GM21786 (cell line): ENCODE results near the gene DPH7.
"Not testable (repeated sequence)": the region's sequence is repeated elsewhere in the genome, so short reads cannot be mapped to it uniquely, and the experiment has no call there.

ENCODE experiments used
- ATAC-seq: cut with Tn5 transposase; IDR thresholded peaks from one replicate; pipeline ENCODE4 v1.9.1; 2021; ENCODE audit not compliant: unreplicated experiment

The DPH7 gene

GRCh38 chr9:137578518-137579258 is at the start of gene DPH7:
Gene DPH7 (minus strand): TSS chr9:137578925. CDS start chr9:137578777, 148 bp downstream.
- peak; percentile 79 for ATAC-seq

- not testable (repeated sequence) for ATAC-seq
Measured at GRCh38 chr9:137627406-137627805, 48.7 kb upstream of the DPH7 start.

GRCh38 chr9:137626464-137626863 is 47.7 kb upstream of the DPH7 start:
- ATAC-seq: no peak

GRCh38 chr9:137622211-137622610 is 43.5 kb upstream of the DPH7 start:
- not testable (repeated sequence) for ATAC-seq

- ATAC-seq: no peak
Measured at GRCh38 chr9:137621131-137621757, 42.5 kb upstream of the DPH7 start.

GRCh38 chr9:137620581-137620980 is 41.9 kb upstream of the DPH7 start:
- no peak for ATAC-seq

GRCh38 chr9:137620048-137620405 is 41.3 kb upstream of the DPH7 start:
- ATAC-seq: no peak

- peak; percentile 23 for ATAC-seq
Measured at GRCh38 chr9:137619240-137620047, 40.7 kb upstream of the DPH7 start.

DNA sequence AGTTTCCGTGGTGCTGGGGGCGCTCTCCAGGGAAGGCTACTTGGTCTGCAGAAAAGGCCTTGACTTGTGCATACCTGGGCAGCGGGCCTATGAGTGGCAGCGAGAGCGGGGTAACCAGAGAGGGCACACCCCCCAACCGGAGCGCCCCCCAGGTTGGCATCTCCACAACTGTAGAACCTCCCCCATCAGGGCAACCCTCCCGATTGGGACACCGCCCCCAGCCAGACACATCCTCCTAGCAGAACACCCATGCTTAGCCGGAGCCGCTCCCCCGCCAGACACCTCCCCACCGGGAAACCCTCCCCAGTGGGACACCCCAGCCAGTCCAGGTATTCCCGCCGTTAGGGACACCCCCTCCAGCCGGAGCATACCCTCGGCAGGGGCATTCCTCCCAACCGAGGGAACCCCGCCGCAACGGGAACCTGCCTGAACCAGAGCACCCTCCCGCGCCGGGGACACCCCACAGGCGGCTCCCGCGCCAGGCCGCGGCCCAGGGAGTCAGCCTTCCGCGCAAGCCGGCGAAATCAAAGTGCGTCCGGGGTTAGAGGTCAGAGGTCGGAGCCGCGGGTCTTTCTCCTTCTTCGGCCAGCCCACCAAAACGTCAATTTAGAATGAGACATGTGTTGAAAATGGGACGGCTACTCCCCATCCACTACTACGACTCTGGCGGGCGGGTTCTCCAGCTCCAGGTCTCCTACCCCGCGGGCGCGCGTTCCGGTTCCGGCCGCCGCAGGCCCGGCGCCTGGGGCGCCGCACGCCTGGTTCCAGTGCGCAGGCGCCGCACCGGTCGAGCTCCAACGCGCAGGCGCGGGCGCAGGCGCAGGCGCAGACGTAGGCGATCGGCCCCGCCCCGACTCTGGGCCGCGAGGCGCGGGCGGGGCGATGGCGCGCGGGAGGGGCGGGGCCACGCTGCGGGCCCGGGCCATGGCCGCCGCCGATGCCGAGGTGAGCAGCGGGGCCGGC is 39.7 kb upstream of the DPH7 start, which contains the start of gene EHMT1:
Gene EHMT1, plus strand, starts transcription at position 901 of the 963 bp plus-strand sequence. Its CDS starts 24 bp downstream, at position 925.
- ATAC-seq: peak; percentile 52

DNA sequence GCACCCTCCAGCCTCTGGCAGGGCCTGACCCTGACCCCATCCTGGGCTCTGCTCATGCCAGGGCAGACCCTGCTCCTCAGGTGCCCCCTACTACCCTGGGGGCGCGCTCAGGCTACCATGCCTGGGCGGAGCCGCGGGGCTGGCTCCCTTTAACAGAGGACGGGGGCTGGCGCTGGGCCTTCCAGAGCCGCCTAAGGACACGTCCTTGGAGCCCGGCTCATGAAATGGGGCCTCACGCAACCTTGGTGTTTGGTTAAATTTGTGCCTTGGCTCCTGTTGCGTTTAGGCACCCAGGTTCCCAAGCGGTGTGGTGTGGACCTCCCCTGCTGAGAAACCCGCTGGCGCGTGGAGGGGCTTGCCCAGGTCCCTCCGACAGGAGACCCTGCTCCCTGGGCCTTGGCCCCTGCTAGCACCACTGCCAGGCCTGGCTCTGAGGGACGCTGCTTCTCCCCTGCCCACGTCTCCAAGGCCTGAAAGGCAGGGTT is 36.7 kb upstream of the DPH7 start:
- ATAC-seq: no peak

DNA sequence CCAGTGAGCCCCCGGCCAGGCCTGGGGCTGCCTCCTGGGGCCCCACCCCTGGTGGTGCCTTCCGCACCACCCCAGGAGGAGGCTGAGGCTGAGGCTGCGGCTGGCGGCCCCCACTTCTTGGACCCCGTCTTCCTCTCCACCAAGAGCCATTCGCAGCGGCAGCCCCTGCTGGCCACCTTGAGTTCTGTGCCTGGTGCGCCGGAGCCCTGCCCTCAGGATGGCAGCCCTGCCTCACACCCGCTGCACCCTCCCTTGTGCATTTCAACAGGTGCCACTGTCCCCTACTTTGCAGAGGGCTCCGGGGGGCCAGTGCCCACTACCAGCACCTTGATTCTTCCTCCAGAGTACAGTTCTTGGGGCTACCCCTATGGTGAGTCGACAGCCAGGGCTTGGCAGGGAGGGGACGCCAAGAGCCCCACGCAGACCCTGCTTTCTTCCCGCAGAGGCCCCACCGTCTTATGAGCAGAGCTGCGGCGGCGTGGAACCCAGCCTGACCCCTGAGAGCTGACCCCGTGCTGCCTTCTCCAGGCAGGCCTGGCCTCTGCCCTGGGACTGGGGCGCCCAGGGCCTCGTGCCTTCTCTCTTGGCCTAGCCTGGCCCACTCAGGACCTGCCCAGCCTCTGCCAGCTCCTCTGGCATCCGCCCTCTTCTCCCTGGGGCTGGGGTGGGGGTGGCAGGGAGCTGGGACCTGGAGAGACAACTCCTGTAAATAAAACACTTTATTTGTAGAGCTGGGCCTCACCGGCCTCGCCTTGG is 36.1 kb upstream of the DPH7 start:
- no peak for ATAC-seq

DNA sequence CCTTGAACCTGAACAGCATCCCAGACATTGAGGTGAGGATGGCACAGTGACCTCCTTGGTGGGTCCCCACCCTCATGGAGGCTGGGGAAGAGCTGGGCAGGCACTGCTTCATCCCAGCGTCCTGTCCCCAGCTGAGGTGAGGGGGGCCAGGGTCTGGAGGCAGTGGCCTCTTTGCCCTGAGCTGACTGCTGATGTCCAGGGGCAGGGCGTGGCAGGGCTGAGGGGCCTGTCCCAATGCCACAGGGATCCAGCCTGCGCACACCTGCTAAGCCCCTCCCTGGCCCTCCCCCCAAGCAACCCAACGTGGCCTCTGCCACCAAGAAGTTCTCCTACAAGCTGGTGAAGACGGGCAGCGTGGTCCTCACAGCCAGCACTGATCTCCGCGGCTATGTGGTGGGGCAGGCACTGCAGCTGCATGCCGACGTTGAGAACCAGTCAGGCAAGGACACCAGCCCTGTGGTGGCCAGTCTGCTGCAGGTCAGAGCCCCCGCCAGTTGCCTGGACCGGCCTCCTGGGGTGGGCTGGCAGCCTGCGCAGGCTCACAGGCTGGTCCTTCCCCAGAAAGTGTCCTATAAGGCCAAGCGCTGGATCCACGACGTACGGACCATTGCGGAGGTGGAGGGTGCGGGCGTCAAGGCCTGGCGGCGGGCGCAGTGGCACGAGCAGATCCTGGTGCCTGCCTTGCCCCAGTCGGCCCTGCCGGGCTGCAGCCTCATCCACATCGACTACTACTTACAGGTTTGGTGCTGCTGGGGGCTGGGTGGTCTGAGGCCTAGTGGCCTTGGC is 35.2 kb upstream of the DPH7 start:
- ATAC-seq: no peak

- ATAC-seq: no peak
Measured at GRCh38 chr9:137613259-137613658, 34.5 kb upstream of the DPH7 start.

- no peak for ATAC-seq
Measured at GRCh38 chr9:137612741-137613142, 34.0 kb upstream of the DPH7 start.

GRCh38 chr9:137611623-137612609 is 33.2 kb upstream of the DPH7 start:
- no peak for ATAC-seq

DNA sequence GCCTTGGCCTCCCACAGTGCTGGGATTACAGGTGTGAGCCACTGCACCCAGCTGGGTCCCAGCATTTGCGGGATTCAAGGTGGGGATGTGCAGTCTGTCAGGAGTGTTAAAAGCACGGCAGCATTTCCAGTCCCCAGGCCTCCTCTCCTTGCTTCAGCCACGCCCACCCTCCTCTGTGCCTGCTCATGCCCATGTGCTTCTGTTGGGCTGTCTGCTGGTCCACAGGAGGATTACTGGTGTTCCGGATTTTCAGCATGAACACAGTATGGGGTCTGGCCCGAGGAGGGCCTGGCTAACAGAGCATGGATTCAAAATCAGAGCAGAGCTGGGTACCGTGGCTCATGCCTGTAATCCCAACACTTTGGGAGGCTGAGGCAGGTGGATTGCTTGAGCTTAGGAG is 32.2 kb upstream of the DPH7 start:
- no peak for ATAC-seq

GRCh38 chr9:137607141-137607857 is 28.6 kb upstream of the DPH7 start:
- ATAC-seq: no peak
